Natural killer cell (primary cell): ENCODE measurements around the gene CXCL14. TPM values are rescaled to one million over a fixed set of nuclear protein-coding genes. Genes with fewer than 3 reads are reported as not detected.

Source experiments
- ATAC-seq, 3 donors: fragments of 150-1000 bp in 2 of 3; fragments of 200-7000 bp in 1 of 3; cut with Tn5 transposase; 1 replicate in 1 of 3; 2 replicates in 2 of 3; pipeline ENCODE4 v1.10.0; 2021; ENCODE audit warnings: mild to moderate bottlenecking in 2 of 3, moderate library complexity in 2 of 3
- DNase-seq, 2 donors: peaks; one replicate each; pipeline versions ENCODE4 v3.0.0 to v3.0.0-alpha.2; 2013 to 2021; ENCODE audit warnings: mixed read lengths in 1 of 2
- H3K27ac ChIP-seq: one replicate; pipeline ENCODE4 v1.5.1; 2013; ENCODE audit warnings: mild to moderate bottlenecking, low read length
- H3K27me3 ChIP-seq: one replicate; pipeline ENCODE4 v1.6.1; 2013; ENCODE audit warnings: low read length; ENCODE audit not compliant: control insufficient read depth, insufficient read depth
- H3K36me3 ChIP-seq: one replicate; pipeline ENCODE4 v1.6.1; 2013; ENCODE audit warnings: low read length; ENCODE audit not compliant: control insufficient read depth, insufficient read depth
- H3K4me1 ChIP-seq: one replicate; pipeline ENCODE4 v1.6.1; 2013; ENCODE audit warnings: low read length; ENCODE audit not compliant: control insufficient read depth, insufficient read depth
- H3K4me3 ChIP-seq: one replicate; pipeline ENCODE4 v1.5.1; 2013; ENCODE audit warnings: low read length
- H3K9me3 ChIP-seq: one replicate; pipeline ENCODE4 v1.6.1; 2013; ENCODE audit warnings: low read length; ENCODE audit not compliant: control insufficient read depth, insufficient read depth
- H3K27ac Mint-ChIP-seq, 2 donors: one replicate each; pipeline ENCODE4 v1.8.0; 2022; ENCODE audit warnings: mild to moderate bottlenecking in 2 of 2, mixed read lengths in 2 of 2, moderate library complexity in 1 of 2
- H3K27me3 Mint-ChIP-seq, 2 donors: one replicate each; pipeline ENCODE4 v1.8.0; 2022; ENCODE audit warnings: low read depth in 2 of 2, mixed read lengths in 2 of 2
- H3K36me3 Mint-ChIP-seq: one replicate; pipeline ENCODE4 v1.8.0; 2022; ENCODE audit warnings: mixed read lengths
- H3K4me1 Mint-ChIP-seq, 2 donors: one replicate each; pipeline ENCODE4 v1.8.0; 2022; ENCODE audit warnings: mixed read lengths in 2 of 2
- H3K4me3 Mint-ChIP-seq: one replicate; pipeline ENCODE4 v1.8.0; 2022; ENCODE audit warnings: mild to moderate bottlenecking, moderate library complexity, mixed read lengths
- H3K9me3 Mint-ChIP-seq, 2 donors: one replicate each; pipeline ENCODE4 v1.8.0; 2022; ENCODE audit warnings: mixed read lengths in 2 of 2
- CTCF ChIP-seq: fragments of 200-600 bp; IDR thresholded peaks from one replicate; pipeline ENCODE4 v1.8.0; 2022; ENCODE audit warnings: antibody characterized with exemption
- WGBS: methylation state at CpG from one replicate; pipeline ENCODE4 v1.1.7; 2013; ENCODE audit warnings: missing lambda C conversion rate; ENCODE audit not compliant: insufficient coverage; 5-methylcytosine and 5-hydroxymethylcytosine counted together
- intact Hi-C: fragments of 100-400 bp; cut with micrococcal nuclease; formaldehyde crosslinking; loops from one replicate; pipeline ENCODE4 v1.14.2; 2022
- total RNA-seq, 4 donors: library from RNA; stranded (reverse); fragments of 120-200 nt in 1 of 4; gene quantifications; one replicate each; pipeline versions ENCODE4 v1.2.3 to v1.2.4, GENCODE V29; 2013 to 2022

CXCL14 gene
- total RNA-seq, 3 donors from 2014 or later (not counting 1 experiment from before 2014, with no cell fraction given), result not detected

GRCh38 chr5:135570453-135570764, 8.4 kb downstream of the CXCL14 start:
- no peaks in the 10 kb centered on the region for H3K4me1 ChIP-seq
- Mint-ChIP-seq H3K36me3 (no peaks in the 10 kb centered on the region), H3K27ac (no peak overlapping the region), H3K27me3 (peaks cover 6 to 14% of the 10 kb centered on the region in 2 donors), H3K4me1 (peaks cover 0 to 5% of the 10 kb centered on the region in 2 donors), H3K4me3 (no peak overlapping the region), H3K9me3 (no peaks in the 10 kb centered on the region)
- TF ChIP-seq CTCF, result no peak
- no peaks in the 10 kb centered on the region for H3K9me3 ChIP-seq
- DNase-seq (no peak), ATAC-seq (no peak)
- WGBS, result 36% methylated on average over 3 of the region's 3 CpGs
- H3K4me3 ChIP-seq, result no peak overlapping the region
- no peaks in the 10 kb centered on the region for H3K36me3 ChIP-seq
- no peak overlapping the region for H3K27ac ChIP-seq
- H3K27me3 ChIP-seq, result no peaks in the 10 kb centered on the region
- intact Hi-C loops, result no loop called here

GRCh38 chr5:135569755-135570452, 8.9 kb downstream of the CXCL14 start:
- WGBS, result 41% methylated on average over 10 of the region's 10 CpGs
- Histone ChIP-seq H3K27ac (no peak overlapping the region), H3K4me3 (no peak overlapping the region), H3K36me3 (no peaks in the 10 kb centered on the region), H3K27me3 (no peaks in the 10 kb centered on the region), H3K4me1 (no peaks in the 10 kb centered on the region), H3K9me3 (no peaks in the 10 kb centered on the region)
- H3K27me3 Mint-ChIP-seq, result peaks cover 6 to 11% of the 10 kb centered on the region in 2 donors
- H3K36me3 Mint-ChIP-seq, result no peaks in the 10 kb centered on the region
- H3K4me1 Mint-ChIP-seq, result peaks cover 0 to 5% of the 10 kb centered on the region in 2 donors
- H3K9me3 Mint-ChIP-seq, result no peaks in the 10 kb centered on the region
- TF ChIP-seq CTCF, result no peak
- no peak overlapping the region for H3K27ac Mint-ChIP-seq
- no peak overlapping the region for H3K4me3 Mint-ChIP-seq
- intact Hi-C loops, result loop anchor here (5.0 kb wide), 1 partner anchor 103 kb away; no protein-coding TSS in a partner anchor
- peak in 1 of 2 donors; percentile 15 for DNase-seq
- no peak for ATAC-seq

- no peak for DNase-seq
- no peak for TF ChIP-seq CTCF
- Mint-ChIP-seq H3K4me3 (no peak overlapping the region), H3K9me3 (no peaks in the 10 kb centered on the region), H3K36me3 (no peaks in the 10 kb centered on the region), H3K4me1 (peaks cover 0 to 5% of the 10 kb centered on the region in 2 donors), H3K27ac (no peak overlapping the region), H3K27me3 (peaks cover 6 to 11% of the 10 kb centered on the region in 2 donors)
- no peaks in the 10 kb centered on the region for H3K9me3 ChIP-seq
- 68% methylated on average over 5 of the region's 5 CpGs for WGBS
- intact Hi-C loops, result loop anchor here (5.0 kb wide), 1 partner anchor 102 kb away; no protein-coding TSS in a partner anchor
- no peaks in the 10 kb centered on the region for H3K36me3 ChIP-seq
- no peaks in the 10 kb centered on the region for H3K4me1 ChIP-seq
- H3K4me3 ChIP-seq, result no peak overlapping the region
- no peak for ATAC-seq
- H3K27me3 ChIP-seq, result no peaks in the 10 kb centered on the region
- no peak overlapping the region for H3K27ac ChIP-seq
These were observed 9.8 kb downstream of the CXCL14 start for GRCh38 chr5:135568923-135569360.

- no peaks in the 10 kb centered on the region for H3K36me3 Mint-ChIP-seq
- no peaks in the 10 kb centered on the region for H3K9me3 Mint-ChIP-seq
- TF ChIP-seq CTCF, result no peak
- H3K4me3 Mint-ChIP-seq, result no peak overlapping the region
- H3K4me1 ChIP-seq, result no peaks in the 10 kb centered on the region
- H3K27me3 Mint-ChIP-seq, result peaks cover 6 to 11% of the 10 kb centered on the region in 2 donors
- peaks cover 0 to 5% of the 10 kb centered on the region in 2 donors for H3K4me1 Mint-ChIP-seq
- intact Hi-C loops, result loop anchor here (5.0 kb wide), 1 partner anchor 101 kb away; no protein-coding TSS in a partner anchor
- no peak for ATAC-seq
- no peak overlapping the region for H3K27ac ChIP-seq
- H3K27ac Mint-ChIP-seq, result no peak overlapping the region
- 80% methylated on average over 6 of the region's 6 CpGs for WGBS
- no peak overlapping the region for H3K4me3 ChIP-seq
- DNase-seq, result no peak
- H3K27me3 ChIP-seq, result no peaks in the 10 kb centered on the region
- H3K36me3 ChIP-seq, result no peaks in the 10 kb centered on the region
- no peaks in the 10 kb centered on the region for H3K9me3 ChIP-seq
These were observed 10.5 kb downstream of the CXCL14 start for GRCh38 chr5:135568246-135568645.
